ENCODE data around the gene PHF14.

DNA sequence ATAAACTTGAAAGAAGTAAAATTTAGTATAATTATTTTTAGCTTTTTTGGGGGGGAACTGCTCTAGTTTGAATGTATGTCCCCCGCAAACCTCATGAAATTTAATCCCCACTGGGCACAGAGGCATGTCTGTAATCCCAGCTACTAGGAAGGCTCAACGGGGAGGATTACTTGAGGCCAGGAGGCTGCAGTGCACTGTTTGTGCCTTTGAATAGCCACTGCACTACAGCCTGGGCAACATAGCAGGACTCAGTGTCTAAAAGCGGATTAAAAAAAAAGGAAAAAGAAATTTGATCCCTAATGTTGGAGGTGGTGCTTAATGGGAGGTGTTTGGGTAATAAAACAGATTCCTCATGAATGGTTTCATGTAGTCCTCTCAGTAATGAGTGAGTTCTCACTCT is 43.1 kb upstream of the PHF14 start:
- TF ChIP-seq YY1 (IDR thresholded peaks at IDR 0.05; ENCODE audit: insufficient read depth, insufficient read length) (no peak), ZNF274 (IDR thresholded peaks at IDR 0.05; ENCODE audit: low read depth, low read length) (no peak)
